Gastrocnemius medialis (tissue), 4 donors: ENCODE measurements around the gene PLCB1.

ENCODE experiments used
- POLR2A ChIP-seq, 2 donors: fragments of 450-650 bp; IDR thresholded peaks; one replicate each; pipeline ENCODE4 v1.6.1; 2017; ENCODE audit warnings: antibody characterized with exemption in 2 of 2, mild to moderate bottlenecking in 2 of 2, moderate library complexity in 2 of 2
- TF ChIP-seq, protein P1 (sequence below), 5 experiments: fragments of 450-650 bp in 3 of 5; fragments of 200-600 bp in 2 of 5; sonication (generic) in 2 of 5; IDR thresholded peaks in 4 of 5; conservative IDR thresholded peaks in 1 of 5; 1 replicate in 4 of 5; 2 replicates in 1 of 5; pipeline ENCODE4 v1.5.1; 2016 to 2019; ENCODE audit warnings: antibody characterized with exemption in 5 of 5, mild to moderate bottlenecking in 3 of 5, moderate library complexity in 3 of 5

DNA sequence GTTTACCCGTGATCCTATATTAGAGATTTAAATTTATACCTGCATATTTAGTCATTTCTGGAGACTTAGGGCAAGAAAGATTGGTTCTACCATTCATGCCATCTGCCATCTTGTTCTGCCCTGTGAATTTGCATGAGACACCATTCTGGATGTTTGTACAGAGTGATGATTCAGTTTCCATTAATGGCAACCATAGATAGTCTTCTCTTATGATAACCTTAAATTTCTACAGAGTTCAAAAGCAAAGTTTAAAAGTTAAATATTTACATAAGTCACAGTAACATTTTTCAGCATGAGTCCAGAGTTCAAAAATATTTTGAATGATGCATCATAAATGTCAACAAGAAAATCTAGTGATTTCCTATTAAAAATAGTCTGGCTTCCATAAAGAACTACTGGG, 23.2 kb downstream of the PLCB1 start:
- TF ChIP-seq, protein P1, sequence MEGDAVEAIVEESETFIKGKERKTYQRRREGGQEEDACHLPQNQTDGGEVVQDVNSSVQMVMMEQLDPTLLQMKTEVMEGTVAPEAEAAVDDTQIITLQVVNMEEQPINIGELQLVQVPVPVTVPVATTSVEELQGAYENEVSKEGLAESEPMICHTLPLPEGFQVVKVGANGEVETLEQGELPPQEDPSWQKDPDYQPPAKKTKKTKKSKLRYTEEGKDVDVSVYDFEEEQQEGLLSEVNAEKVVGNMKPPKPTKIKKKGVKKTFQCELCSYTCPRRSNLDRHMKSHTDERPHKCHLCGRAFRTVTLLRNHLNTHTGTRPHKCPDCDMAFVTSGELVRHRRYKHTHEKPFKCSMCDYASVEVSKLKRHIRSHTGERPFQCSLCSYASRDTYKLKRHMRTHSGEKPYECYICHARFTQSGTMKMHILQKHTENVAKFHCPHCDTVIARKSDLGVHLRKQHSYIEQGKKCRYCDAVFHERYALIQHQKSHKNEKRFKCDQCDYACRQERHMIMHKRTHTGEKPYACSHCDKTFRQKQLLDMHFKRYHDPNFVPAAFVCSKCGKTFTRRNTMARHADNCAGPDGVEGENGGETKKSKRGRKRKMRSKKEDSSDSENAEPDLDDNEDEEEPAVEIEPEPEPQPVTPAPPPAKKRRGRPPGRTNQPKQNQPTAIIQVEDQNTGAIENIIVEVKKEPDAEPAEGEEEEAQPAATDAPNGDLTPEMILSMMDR (IDR thresholded peaks at IDR 0.05 in 4 of 5, conservative IDR thresholded peaks at IDR 0.05 in 1 of 5) = no peak
- TF ChIP-seq POLR2A (IDR thresholded peaks at IDR 0.05) = no peak
